ENCODE data around the gene ALDH1L1.

The ALDH1L1 gene

DNA sequence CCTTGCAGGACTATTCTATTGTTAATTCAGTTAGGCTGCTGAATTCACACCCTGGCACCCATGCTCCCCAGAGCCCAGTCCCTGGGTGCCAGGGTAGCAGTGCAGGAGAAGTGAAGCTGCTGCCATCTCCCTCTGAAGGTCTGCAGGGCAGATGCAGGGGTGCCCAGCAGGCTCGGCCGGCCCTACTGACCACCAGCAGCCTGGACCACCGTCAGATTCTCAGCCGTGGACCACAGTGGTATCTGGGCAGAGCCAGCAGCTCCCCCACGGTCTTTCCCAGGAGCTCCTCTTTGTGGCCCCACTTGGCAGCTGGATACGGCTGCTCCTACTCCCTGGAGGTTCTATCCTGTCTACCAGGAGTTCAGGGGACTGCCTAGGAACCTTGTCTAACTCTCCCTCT lies 46.8 kb downstream of the ALDH1L1 start:
- no peak for DNase-seq

DNA sequence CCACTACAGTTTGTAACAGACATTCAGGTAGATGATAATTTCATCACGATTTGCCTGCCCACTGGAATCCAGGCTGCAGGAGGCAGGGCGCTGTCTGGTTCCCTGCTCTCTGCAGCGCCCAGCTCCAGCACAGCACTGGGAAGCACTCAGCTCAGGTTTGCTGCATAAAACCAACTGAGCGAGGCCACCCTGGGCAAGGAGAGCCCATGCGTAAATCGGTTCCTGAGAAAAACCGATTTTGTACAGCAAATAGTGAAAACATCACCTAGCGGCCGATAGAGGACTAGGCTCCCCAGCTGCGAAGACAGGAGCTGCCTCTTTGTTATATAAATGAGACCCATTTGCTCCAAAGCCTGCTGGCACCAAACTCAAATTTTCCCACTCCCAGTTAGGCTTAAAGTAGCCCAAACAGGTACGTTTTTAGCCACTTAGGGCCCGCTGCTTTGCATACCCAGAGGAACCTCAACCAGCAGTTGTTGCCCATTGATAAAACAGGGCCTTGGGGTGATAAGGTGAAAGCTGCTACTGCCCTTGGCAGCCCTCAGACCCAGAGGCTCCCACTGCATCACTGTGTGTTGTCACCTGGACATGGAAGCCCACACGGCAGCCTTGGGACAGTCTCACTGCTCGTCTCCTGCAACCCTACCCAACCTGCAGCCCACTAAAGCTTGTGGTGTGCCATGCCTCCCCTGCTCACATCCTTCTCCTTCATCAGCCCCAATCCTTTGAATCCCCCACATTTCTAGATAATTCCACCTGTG lies 47.5 kb downstream of the ALDH1L1 start:
- no peak for DNase-seq

- no peak for DNase-seq
These were observed 48.3 kb downstream of the ALDH1L1 start for GRCh38 chr3:126131881-126132750.

DNA sequence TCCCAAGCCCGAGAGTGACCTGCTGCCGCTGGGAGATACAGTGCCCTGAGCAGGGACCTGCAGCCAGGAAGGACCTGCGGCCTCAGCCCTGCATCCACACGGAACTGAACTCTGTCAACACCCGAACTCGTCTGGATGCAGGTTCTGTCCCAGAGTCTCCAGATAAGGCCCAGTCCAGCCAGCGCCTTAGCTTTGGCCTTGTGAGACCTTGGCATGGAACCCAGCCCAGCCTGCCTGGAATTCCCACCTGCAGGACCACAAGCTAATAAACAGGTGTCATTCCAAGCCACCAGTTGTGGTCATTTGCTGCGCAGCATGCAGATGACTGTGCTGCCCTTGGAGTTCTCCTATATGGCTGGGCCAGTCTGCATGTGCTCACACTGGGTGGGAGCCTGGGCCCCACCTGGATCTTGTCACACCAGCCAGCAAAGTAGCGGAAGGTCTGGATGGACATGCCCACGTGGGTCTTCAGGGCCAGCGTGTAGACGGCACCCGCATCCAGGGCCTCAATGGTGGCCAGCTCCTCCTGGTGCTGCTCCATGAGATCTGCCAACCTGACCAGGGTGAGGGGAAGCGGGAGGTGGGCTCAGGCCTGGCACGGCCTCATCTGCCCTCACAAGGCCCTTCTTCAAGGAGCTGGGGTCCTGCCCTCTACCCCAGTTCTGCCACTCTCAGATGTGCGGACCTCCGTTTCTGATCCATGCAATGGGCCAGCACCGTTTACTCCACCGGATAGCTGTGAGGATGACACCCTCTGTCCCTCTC lies 49.2 kb downstream of the ALDH1L1 start:
- DNase-seq: no peak

- DNase-seq: no peak
These were observed 50.1 kb downstream of the ALDH1L1 start for GRCh38 chr3:126130081-126130855.

- no peak for DNase-seq
These were observed 50.9 kb downstream of the ALDH1L1 start for GRCh38 chr3:126129398-126129891.

GRCh38 chr3:126128504-126129397 lies 51.6 kb downstream of the ALDH1L1 start:
- DNase-seq: no peak

DNA sequence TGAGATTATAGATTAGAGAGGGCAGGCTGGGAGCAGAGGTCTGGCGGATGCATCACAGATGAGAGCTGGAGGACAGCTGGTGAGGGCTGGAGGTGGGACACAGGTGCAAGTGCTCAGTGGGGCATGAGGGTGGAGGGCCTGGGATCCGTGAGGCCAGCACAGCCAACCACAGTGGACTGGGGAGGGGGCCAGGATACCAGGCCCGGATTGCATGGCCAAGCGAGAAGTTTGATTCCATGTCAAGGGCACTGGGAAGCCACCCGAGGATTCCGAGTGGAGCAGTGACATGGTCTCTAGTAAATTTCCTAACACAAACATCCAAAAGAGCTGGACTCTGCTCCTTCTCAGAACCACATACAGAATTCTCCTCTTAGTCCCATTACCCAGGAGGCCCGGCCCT lies 52.5 kb downstream of the ALDH1L1 start:
- no peak for DNase-seq

DNA sequence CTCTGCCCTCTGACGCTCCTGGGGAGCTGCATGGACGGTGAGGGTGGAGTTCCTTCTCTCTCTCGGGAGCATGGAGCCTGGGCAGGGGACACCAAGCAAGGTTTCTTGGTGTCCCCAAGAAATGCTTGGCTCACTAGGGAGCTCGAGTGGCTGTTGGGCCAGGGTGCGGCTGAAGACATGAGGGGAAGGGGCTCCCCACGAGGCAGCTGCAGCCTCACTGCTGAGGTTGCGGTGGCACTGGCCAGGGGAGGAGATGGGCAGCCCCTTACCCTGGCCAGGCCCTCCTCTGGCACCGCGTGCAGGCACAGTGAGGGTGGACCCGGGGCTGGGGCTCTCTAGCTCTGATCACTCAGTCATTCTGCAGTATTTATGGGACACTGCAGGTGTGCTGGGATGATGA lies 52.9 kb downstream of the ALDH1L1 start:
- no peak for DNase-seq

DNA sequence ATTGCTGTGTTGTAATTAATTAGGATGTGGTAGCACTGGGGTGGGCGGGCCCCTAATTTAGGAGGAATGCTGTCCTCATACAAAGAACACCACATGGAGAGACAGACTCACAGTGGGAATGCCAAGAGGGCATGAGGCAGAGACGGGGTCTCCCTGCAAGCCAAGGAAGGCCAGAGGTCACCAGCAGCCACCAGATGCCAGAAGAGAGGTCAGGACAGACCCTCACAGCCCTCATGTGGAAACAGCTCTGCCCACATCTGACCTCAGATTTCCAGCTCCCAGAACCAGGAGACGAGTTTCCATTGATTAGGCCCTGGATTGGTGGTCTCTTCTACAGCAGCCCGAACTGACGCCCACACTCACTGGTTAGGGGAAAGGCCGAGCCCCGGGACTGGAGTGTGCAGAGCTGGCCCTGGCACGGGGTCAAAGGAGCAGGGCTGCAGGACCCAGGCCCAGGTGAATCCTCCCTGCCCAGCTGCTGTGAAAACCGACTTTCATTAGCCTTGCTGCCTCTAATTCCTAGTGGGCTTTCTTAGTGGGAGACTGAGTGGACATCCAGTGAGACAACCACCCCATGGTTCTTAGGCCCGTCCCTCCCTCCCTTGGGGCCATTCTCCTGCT lies 53.5 kb downstream of the ALDH1L1 start:
- no peak for DNase-seq

DNA sequence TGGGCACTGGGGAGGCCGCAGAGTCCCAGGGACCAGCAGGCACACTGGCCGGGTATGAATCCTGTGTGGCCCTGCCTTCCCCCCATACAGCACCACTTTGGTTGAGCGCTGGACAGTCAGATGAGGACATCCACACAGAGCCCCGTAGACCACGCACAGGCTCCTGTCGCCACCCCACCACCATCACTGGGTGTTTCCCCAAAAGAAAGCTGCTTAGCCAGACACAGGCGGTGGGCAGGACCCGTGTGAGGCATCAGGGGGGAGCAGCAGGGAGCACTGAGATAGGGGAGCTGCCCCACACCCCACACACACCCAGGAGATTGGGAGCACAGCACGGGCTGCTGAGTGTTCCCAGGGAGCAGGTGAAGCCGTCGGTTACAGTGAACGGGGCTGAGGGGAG lies 54.1 kb downstream of the ALDH1L1 start:
- no peak for DNase-seq

DNA sequence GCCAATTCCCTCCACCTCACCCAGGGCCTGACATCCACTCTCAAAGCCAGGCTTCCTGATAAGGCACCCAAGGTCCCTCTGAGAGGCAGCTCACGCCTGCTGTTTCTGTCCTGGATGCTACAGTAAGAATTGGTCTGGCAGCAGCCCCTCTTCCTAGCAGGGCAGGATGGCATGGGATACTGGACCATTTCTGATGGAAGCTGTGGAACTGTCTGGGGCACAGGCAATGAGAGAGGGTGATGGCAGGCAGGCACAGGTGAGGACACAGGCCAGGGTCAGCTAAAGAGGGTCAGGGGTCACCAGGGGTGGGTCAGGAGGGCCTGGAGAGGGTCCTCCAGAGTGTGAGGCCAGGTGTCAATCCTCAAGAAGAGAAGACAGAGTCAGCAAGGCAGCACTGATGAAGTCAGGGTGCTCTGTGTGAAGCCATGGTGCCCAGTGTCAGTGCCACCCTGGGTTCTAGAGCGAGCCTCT lies 54.6 kb downstream of the ALDH1L1 start:
- no peak for DNase-seq

GRCh38 chr3:126125341-126125740 lies 55.0 kb downstream of the ALDH1L1 start:
- DNase-seq: no peak

GRCh38 chr3:126124896-126125295 lies 55.5 kb downstream of the ALDH1L1 start:
- no peak for DNase-seq

DNA sequence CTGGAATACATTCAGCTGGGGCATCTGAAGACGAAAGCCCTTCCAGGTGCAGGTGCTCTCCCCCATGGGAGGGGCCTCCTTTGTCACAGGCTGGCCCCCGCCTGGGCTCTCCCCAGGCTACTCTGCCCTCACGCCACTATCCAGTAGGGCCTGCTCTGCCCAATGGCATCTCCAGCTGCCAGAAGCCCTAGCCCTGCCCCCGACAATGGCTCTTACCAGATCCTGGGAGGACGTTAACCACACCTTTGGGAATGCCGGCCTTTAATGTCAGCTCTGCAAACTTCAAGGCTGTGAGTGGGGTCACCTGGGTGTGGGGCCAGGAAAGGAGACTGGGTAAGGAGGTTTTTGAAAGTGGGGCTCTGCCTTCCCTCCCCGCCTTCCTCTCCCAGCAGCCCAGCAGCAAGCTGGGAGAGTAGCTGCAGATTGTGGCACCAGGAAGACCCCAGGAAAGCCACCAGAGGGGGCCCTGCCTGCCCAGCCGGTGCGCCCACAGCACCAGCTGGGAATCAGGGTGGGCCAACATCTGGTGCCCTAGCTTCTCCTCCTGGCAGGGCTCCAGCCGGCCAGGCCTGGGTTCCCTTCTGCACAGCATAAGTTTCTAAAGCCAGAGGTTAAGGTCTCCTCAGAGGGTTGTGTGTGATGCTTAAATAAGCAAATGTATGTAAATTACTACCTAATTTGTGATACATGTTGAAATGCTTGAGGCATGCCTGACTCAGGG lies 56.1 kb downstream of the ALDH1L1 start:
- no peak for DNase-seq

DNA sequence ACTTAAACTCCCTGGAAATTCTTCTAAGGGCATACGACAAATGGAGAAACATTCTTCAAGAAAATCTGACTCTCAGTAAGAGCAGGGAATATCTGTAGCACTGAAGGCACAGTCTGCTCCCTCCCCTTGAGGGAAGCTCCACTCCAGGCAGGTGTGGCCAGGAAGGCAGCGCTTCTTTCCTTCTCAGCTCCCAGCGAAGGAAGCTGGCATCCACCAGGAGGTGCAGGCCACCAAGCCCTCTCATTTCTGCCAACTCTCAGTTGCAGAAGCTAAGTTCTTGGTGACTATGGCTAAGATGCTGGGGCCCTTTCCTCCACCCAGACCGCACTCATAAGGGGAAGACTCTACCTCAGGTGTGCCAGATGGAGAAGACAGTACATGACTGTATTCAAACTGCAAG lies 58.8 kb downstream of the ALDH1L1 start:
- DNase-seq: no peak

DNA sequence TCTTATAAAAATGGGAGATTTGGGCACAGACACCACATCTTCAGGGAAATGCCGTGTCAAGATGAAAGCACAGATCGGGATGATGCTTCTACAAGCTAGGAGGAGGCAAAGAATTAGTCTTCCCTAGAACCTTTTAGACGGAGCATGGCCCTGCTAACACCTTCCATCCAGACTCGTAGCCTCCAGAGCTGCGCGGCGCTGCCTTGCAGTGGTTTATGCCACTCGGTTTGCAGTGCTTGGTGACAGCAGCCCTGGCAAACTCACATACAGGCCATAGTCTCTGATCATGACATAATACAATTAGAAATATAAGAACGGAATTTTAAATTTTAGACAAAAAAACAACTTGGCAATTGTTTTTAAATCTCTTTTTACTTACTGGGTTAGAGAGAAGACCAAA lies 59.3 kb downstream of the ALDH1L1 start:
- no peak for DNase-seq

DNA sequence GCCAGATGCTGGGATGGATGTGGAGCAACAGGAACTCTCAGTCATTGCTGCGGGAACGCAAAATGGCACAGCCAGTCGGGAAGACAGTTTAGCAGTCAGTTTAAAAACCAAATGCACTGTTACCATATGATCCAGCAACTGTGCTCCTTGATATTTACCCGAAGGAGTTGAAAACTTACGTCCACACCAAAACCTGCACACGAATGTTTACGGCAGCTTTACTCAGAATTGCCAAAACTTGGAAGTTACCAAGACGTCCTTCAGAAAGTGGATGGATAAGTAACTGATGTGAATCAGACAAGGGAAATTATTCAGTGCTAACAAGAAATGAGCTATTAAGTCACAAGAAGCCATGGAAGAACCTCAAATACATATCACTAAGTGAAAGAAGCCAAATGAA lies 60.4 kb downstream of the ALDH1L1 start:
- no peak for DNase-seq

GRCh38 chr3:126119008-126119675 lies 61.2 kb downstream of the ALDH1L1 start:
- DNase-seq: no peak

GRCh38 chr3:126118591-126118990 lies 61.8 kb downstream of the ALDH1L1 start:
- DNase-seq: no peak

Data from NCI-H2081 (cell line).